Liver (tissue), 3 donors: ENCODE measurements around the gene TMEM214.

Source experiments
- CTCF ChIP-seq: fragments of 150-350 bp; IDR thresholded peaks from 2 replicates; pipeline ENCODE4 v1.5.1; 2017; ENCODE audit warnings: improper control_type of control experiment, low read depth, low read length; ENCODE audit not compliant: missing input control
- GABPA ChIP-seq, 2 donors: IDR thresholded peaks in 1 of 2; conservative IDR thresholded peaks in 1 of 2; 2 replicates each; pipeline ENCODE4 v1.6.1; 2016; ENCODE audit warnings: antibody characterized with exemption in 2 of 2, mild to moderate bottlenecking in 1 of 2, moderate library complexity in 1 of 2
- RAD21 ChIP-seq, 2 donors: IDR thresholded peaks; 2 replicates each; pipeline ENCODE4 v1.6.1; 2016; ENCODE audit warnings: antibody characterized with exemption in 2 of 2, mild to moderate bottlenecking in 2 of 2
- REST ChIP-seq: IDR thresholded peaks from 2 replicates; pipeline ENCODE4 v1.6.1; 2016; ENCODE audit warnings: antibody characterized with exemption, mild to moderate bottlenecking
- SP1 ChIP-seq: IDR thresholded peaks from 2 replicates; pipeline ENCODE4 v1.6.1; 2018; ENCODE audit warnings: antibody characterized with exemption, mild to moderate bottlenecking
- TAF1 ChIP-seq: conservative IDR thresholded peaks from 2 replicates; pipeline ENCODE4 v1.6.1; 2016; ENCODE audit warnings: antibody characterized with exemption, mild to moderate bottlenecking
- donor health status: healthy.
- donor health status: healthy.

GRCh38 chr2:27006602-27007415 lies 26.0 kb upstream of the TMEM214 start:
- no peak for TF ChIP-seq CTCF
- no peak for TF ChIP-seq GABPA (IDR thresholded peaks at IDR 0.05 in 1 of 2, conservative IDR thresholded peaks at IDR 0.05 in 1 of 2)
- TF ChIP-seq REST: no peak
- no peak for TF ChIP-seq RAD21 (IDR thresholded peaks at IDR 0.05)
- no peak for TF ChIP-seq TAF1
- no peak for TF ChIP-seq SP1
